Stimulated activated effector memory CD8-positive, alpha-beta T cell treated with anti-CD3 and anti-CD28 coated beads, Interleukin-12 subunit alpha, Interleukin-12 subunit beta, amount 100 ng/mL, for 72 hours (primary cell): ENCODE data around the gene SAMD7.

Experiments used
- ATAC-seq: fragments of 150-1000 bp; cut with Tn5 transposase; 2 replicates; pipeline ENCODE4 v1.10.0; 2021
- DNase-seq, 2 donors: peaks; one replicate each; pipeline ENCODE4 v3.0.0; 2021 to 2022; ENCODE audit warnings: low spot score in 2 of 2
- H3K27ac Mint-ChIP-seq: one replicate; pipeline ENCODE4 v1.8.0; 2022; ENCODE audit warnings: mild to moderate bottlenecking, mixed read lengths
- H3K36me3 Mint-ChIP-seq: one replicate; pipeline ENCODE4 v1.8.0; 2022; ENCODE audit warnings: mild to moderate bottlenecking, mixed read lengths
- H3K4me1 Mint-ChIP-seq: one replicate; pipeline ENCODE4 v1.8.0; 2022; ENCODE audit warnings: mixed read lengths
- H3K4me3 Mint-ChIP-seq: one replicate; pipeline ENCODE4 v1.8.0; 2022; ENCODE audit warnings: mild to moderate bottlenecking, mixed read lengths
- H3K9me3 Mint-ChIP-seq: one replicate; pipeline ENCODE4 v1.8.0; 2022; ENCODE audit warnings: mixed read lengths

SAMD7 gene

GRCh38 chr3:169891886-169892285, 19.5 kb upstream of the SAMD7 start:
- Mint-ChIP-seq H3K9me3 (no peaks in the 10 kb centered on the region), H3K27ac (no peak overlapping the region), H3K4me3 (no peak overlapping the region), H3K36me3 (no peaks in the 10 kb centered on the region), H3K4me1 (no peaks in the 10 kb centered on the region)
- DNase-seq (no peak), ATAC-seq (no peak)

DNA sequence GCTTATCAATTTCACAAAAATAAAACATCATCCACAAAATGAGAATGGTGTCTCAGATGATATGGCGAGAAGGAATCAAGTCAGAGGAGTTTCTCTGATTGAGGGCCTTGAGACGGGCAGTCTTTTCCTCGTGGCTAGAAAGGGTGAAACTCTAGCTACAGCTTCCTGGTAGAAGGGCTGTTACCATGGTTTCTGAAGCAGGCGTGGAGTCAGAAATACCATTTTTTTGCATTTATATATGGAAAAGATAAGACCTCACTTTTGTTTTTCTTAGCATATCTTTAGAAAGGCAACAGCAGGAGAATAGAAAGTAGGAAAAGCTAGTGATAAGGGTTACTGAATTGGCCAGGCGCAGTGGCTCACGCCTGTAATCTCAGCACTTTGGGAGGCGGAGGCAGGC, 17.3 kb upstream of the SAMD7 start:
- no peak overlapping the region for H3K27ac Mint-ChIP-seq
- ATAC-seq: no peak
- DNase-seq: no peak
- no peaks in the 10 kb centered on the region for H3K9me3 Mint-ChIP-seq
- H3K4me1 Mint-ChIP-seq: no peaks in the 10 kb centered on the region
- no peak overlapping the region for H3K4me3 Mint-ChIP-seq
- no peaks in the 10 kb centered on the region for H3K36me3 Mint-ChIP-seq

- Mint-ChIP-seq H3K36me3 (no peaks in the 10 kb centered on the region), H3K4me1 (no peaks in the 10 kb centered on the region), H3K4me3 (no peak overlapping the region), H3K27ac (no peak overlapping the region), H3K9me3 (no peaks in the 10 kb centered on the region)
- no peak for ATAC-seq
- DNase-seq: no peak
Measured at GRCh38 chr3:169895072-169895471, 16.3 kb upstream of the SAMD7 start.

GRCh38 chr3:169897284-169897683, 14.1 kb upstream of the SAMD7 start:
- Mint-ChIP-seq H3K27ac (no peak overlapping the region), H3K4me1 (no peaks in the 10 kb centered on the region), H3K36me3 (no peaks in the 10 kb centered on the region), H3K4me3 (no peak overlapping the region), H3K9me3 (peaks cover 7% of the 10 kb centered on the region)
- no peak for ATAC-seq
- no peak for DNase-seq

- no peaks in the 10 kb centered on the region for H3K4me1 Mint-ChIP-seq
Measured at GRCh38 chr3:169901453-169901852, 9.9 kb upstream of the SAMD7 start.

GRCh38 chr3:169905404-169905803, 6.0 kb upstream of the SAMD7 start:
- Mint-ChIP-seq H3K4me1 (no peaks in the 10 kb centered on the region), H3K36me3 (no peaks in the 10 kb centered on the region), H3K4me3 (no peak overlapping the region), H3K27ac (no peak overlapping the region), H3K9me3 (peaks cover 7% of the 10 kb centered on the region)
- DNase-seq (no peak), ATAC-seq (no peak)

More at GRCh38 chr3:169901453-169901852, 9.9 kb upstream of the SAMD7 start:
- peaks cover 7% of the 10 kb centered on the region for H3K9me3 Mint-ChIP-seq
- ATAC-seq (no peak), DNase-seq (no peak)
- H3K36me3 Mint-ChIP-seq: no peaks in the 10 kb centered on the region
- H3K4me3 Mint-ChIP-seq: no peak overlapping the region
- no peak overlapping the region for H3K27ac Mint-ChIP-seq

- no peak overlapping the region for H3K27ac Mint-ChIP-seq
- no peaks in the 10 kb centered on the region for H3K4me1 Mint-ChIP-seq
- H3K36me3 Mint-ChIP-seq: no peaks in the 10 kb centered on the region
- DNase-seq: no peak
- H3K9me3 Mint-ChIP-seq: no peaks in the 10 kb centered on the region
- no peak for ATAC-seq
- H3K4me3 Mint-ChIP-seq: no peak overlapping the region
Measured at GRCh38 chr3:169907476-169907875, 3.9 kb upstream of the SAMD7 start.

DNA sequence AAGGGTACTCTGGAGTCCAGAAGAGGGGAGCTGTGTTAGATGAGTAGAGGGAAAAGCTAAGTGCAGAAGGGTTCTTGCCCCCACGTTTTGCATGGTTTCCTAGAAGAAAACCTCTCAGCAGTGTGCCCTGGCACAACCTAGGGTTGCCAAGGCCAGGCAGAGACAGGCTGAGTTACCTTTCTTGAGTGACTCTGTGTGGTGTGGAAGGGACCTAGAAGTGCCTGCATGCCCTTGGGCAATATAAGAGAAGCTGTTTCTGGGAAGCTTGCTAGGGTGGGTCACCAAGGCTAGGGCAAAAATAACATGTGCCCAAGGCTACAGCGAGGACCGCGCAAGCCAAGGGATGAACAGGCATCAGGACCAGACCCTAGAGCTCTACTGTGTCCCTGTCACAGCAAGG, 3.4 kb upstream of the SAMD7 start:
- H3K36me3 Mint-ChIP-seq: no peaks in the 10 kb centered on the region
- peak; percentile 52 for ATAC-seq
- no peaks in the 10 kb centered on the region for H3K4me1 Mint-ChIP-seq
- no peak overlapping the region for H3K27ac Mint-ChIP-seq
- H3K4me3 Mint-ChIP-seq: no peak overlapping the region
- H3K9me3 Mint-ChIP-seq: no peaks in the 10 kb centered on the region
- no peak for DNase-seq

DNA sequence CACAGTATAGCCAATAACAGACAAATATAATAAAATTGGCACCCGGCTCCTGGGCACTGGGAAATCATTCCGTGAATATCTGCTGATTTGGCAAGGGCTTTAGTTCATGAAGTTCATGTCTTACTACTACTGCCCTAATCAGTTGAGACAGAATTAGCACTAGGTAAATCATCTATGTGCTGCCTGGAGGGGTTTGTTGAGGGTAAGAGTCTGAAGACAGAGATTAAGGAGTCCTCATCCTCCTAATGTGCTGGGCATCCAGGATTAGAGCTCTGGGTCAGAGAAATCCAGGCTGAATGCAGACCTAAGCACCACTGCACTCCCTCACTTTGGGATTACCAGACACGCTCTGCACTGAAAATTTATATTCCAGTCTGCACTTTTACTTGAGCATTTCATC, 2.0 kb downstream of the SAMD7 start:
- Mint-ChIP-seq H3K27ac (no peak overlapping the region), H3K9me3 (no peaks in the 10 kb centered on the region), H3K4me3 (no peak overlapping the region), H3K4me1 (no peaks in the 10 kb centered on the region), H3K36me3 (no peaks in the 10 kb centered on the region)
- DNase-seq: no peak
- no peak for ATAC-seq

DNA sequence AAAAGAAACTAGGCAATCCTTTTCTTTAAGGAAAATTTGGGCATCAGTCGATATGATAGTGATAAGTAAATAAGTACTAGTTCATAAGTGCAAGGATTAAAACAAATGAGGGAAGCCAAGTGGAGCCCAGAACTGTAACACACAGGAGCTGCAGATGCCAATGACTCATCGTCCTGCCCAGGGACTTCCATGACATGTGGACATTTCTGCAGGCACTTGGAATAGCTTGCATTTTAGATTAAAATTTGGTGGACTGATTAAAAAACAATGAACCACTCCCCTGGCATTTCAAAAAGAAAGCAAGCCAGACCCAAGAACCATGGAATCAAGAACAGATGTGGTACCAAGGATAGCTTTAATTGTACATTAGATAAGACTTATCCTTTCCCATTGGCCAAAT, 2.9 kb downstream of the SAMD7 start:
- no peaks in the 10 kb centered on the region for H3K36me3 Mint-ChIP-seq
- H3K4me1 Mint-ChIP-seq: no peaks in the 10 kb centered on the region
- no peak overlapping the region for H3K4me3 Mint-ChIP-seq
- DNase-seq (no peak), ATAC-seq (no peak)
- no peak overlapping the region for H3K27ac Mint-ChIP-seq
- no peaks in the 10 kb centered on the region for H3K9me3 Mint-ChIP-seq

- Mint-ChIP-seq H3K36me3 (no peaks in the 10 kb centered on the region), H3K4me3 (no peak overlapping the region), H3K27ac (no peak overlapping the region), H3K9me3 (no peaks in the 10 kb centered on the region), H3K4me1 (no peaks in the 10 kb centered on the region)
- DNase-seq: no peak
- no peak for ATAC-seq
Measured at GRCh38 chr3:169923189-169923588, 11.8 kb downstream of the SAMD7 start.

DNA sequence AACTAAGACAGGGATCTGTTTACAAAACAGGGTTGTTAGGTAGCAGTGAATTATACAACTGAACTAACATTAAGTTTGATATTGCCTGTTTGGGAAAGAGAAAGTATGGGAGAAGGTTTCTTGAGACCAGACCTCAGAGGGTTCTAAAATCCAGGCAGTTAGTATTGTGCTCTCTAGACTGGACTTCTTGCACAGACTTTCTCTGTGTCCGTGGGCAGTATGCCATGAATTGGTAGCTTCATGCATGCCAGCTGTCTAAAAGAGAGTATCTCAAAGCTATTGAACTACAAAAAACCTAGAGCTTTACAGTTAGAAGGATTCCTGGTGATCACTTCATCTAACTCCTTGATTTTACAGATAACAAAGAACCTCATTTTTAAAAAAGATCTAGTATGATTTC, 12.5 kb downstream of the SAMD7 start:
- Mint-ChIP-seq H3K36me3 (no peaks in the 10 kb centered on the region), H3K4me3 (no peak overlapping the region), H3K9me3 (no peaks in the 10 kb centered on the region), H3K4me1 (no peaks in the 10 kb centered on the region), H3K27ac (no peak overlapping the region)
- DNase-seq (no peak), ATAC-seq (no peak)

DNA sequence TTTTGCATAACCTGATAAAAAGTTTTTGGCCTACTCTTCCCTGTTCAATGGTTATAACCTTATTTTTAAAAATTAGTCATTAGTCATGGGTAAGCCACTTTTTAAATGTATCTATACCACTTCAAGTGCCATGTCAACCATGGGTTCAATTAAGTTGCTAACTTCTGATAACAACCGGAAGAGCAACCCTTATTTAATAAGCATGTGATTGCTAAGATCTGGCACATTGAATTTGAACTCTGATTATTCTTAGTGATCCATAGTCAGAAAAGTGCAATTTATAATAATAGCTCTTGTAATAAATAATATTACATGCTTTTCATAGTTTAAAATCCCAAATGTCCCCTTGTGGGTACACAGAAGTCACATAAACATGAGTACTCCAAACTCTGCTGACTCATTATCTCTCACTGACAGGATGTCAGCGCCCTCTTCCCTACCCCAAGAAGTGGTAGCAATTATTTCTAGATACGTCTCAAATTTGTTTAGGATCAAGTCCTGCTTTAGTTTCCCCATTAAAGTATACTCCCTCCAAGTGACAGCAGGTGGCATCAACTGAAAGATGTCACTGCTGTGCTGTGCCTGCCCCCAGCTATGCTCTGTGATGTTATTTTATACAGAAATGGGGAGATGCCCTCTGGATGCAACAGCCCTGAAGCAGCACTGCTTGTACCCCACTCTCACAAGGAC, 18.6 kb downstream of the SAMD7 start:
- ATAC-seq: peak; percentile 43
- H3K4me1 Mint-ChIP-seq: no peaks in the 10 kb centered on the region
- no peak for DNase-seq
- no peak overlapping the region for H3K27ac Mint-ChIP-seq
- no peaks in the 10 kb centered on the region for H3K36me3 Mint-ChIP-seq
- no peaks in the 10 kb centered on the region for H3K9me3 Mint-ChIP-seq
- H3K4me3 Mint-ChIP-seq: no peak overlapping the region

DNA sequence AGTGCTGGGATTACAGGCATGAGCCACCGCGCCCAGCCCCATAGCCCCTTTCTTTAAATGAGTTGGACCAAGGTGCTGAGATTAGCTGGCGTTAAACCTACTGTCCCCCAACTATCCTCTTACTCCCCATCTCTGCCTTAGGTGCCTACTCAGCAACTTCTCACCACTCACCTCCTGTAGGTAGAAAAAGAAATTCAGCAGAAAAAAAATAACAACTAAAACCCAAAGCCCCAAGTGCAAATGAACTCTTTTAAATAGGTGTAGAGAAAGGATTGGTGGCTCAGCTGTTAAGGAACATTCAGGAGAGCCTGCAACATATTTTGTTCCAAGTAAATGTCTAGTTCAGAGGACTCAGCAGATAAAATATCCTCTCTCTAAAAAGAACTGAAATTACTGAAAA, 19.5 kb downstream of the SAMD7 start:
- H3K4me3 Mint-ChIP-seq: no peak overlapping the region
- no peaks in the 10 kb centered on the region for H3K9me3 Mint-ChIP-seq
- H3K36me3 Mint-ChIP-seq: no peaks in the 10 kb centered on the region
- H3K27ac Mint-ChIP-seq: no peak overlapping the region
- ATAC-seq (no peak), DNase-seq (no peak)
- no peaks in the 10 kb centered on the region for H3K4me1 Mint-ChIP-seq

GRCh38 chr3:169931747-169932520, 20.6 kb downstream of the SAMD7 start:
- H3K36me3 Mint-ChIP-seq: no peaks in the 10 kb centered on the region
- no peak overlapping the region for H3K27ac Mint-ChIP-seq
- peak; percentile 40 for ATAC-seq
- no peaks in the 10 kb centered on the region for H3K4me1 Mint-ChIP-seq
- H3K9me3 Mint-ChIP-seq: no peaks in the 10 kb centered on the region
- H3K4me3 Mint-ChIP-seq: no peak overlapping the region
- DNase-seq: no peak

DNA sequence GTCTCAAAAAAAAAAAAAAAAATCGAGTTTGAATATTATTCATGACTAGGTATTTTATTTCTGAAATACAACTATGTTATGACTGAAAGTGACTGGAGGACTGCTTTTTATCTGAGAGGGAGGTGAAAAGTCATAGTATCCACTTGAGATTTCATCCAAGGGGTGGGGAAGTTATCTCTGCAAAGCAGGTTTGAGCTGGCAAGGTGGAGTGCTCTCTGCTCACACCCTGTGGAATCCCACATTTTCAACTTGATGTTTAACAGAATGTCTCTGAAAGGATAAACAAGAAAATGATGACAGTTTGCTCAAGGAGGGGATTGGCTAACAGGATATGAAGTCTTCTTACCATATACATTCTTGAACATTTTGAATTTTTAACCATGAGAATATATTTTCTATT, 27.9 kb downstream of the SAMD7 start:
- Mint-ChIP-seq H3K36me3 (no peaks in the 10 kb centered on the region), H3K4me1 (no peaks in the 10 kb centered on the region), H3K4me3 (no peak overlapping the region), H3K9me3 (no peaks in the 10 kb centered on the region), H3K27ac (no peak overlapping the region)
- DNase-seq (no peak), ATAC-seq (no peak)
